Kidney (tissue), 14 donors: Measurements from ENCODE around the gene HSD17B8. TPM values are rescaled to one million over a fixed set of nuclear protein-coding genes. Genes with fewer than 3 reads are reported as not detected.

Source experiments
- DNase-seq, 5 donors: peaks; one replicate each; pipeline ENCODE4 v3.0.0-alpha.2; 2013 to 2020
- FAIRE-seq: peaks from 2 replicates; lab custom pipeline; 2012; peaks lifted over from hg19 to GRCh38; lab: Jason Lieb, UNC
- H3K27ac ChIP-seq, 2 donors: one replicate each; pipeline ENCODE4 v1.7.0; 2013; ENCODE audit warnings: low read depth in 2 of 2, low read length in 2 of 2, inconsistent platforms in 1 of 2
- H3K27me3 ChIP-seq: one replicate; pipeline ENCODE4 v1.7.1; 2013; ENCODE audit warnings: low read length, inconsistent platforms; ENCODE audit not compliant: control insufficient read depth, insufficient read depth
- H3K36me3 ChIP-seq, 3 donors: one replicate each; pipeline versions ENCODE4 v1.7.0 to v1.7.1; 2013; ENCODE audit warnings: low read length in 3 of 3, control low read depth in 1 of 3, inconsistent platforms in 1 of 3; ENCODE audit not compliant: insufficient read depth in 3 of 3, control insufficient read depth in 2 of 3
- H3K4me1 ChIP-seq, 3 donors: one replicate each; pipeline versions ENCODE4 v1.7.0 to v1.7.1; 2013; ENCODE audit warnings: low read length in 3 of 3, inconsistent platforms in 1 of 3, low read depth in 1 of 3; ENCODE audit not compliant: control insufficient read depth in 2 of 3, insufficient read depth in 2 of 3
- H3K4me3 ChIP-seq, 3 donors: one replicate each; pipeline versions ENCODE4 v1.7.0 to v1.8.1; 2013; ENCODE audit warnings: low read length in 3 of 3, control low read depth in 1 of 3, inconsistent platforms in 1 of 3
- H3K9ac ChIP-seq, 3 donors: one replicate each; pipeline versions ENCODE4 v1.7.0 to v1.7.1; 2013; ENCODE audit warnings: low read length in 3 of 3, control low read depth in 1 of 3, inconsistent platforms in 1 of 3
- H3K9me3 ChIP-seq, 3 donors: one replicate each; pipeline versions ENCODE4 v1.7.0 to v1.7.1; 2013; ENCODE audit warnings: low read length in 3 of 3, control low read depth in 1 of 3, inconsistent platforms in 1 of 3; ENCODE audit not compliant: control insufficient read depth in 2 of 3, insufficient read depth in 1 of 3
- intact Hi-C: fragments of 100-400 bp; cut with DNase I; formaldehyde crosslinking; loops from one replicate; pipeline ENCODE4 v1.11.1; 2022
- polyA plus RNA-seq: library from polyadenylated mRNA; stranded (reverse); fragments of 350-450 nt; fragmentation: Illumina TruSeq; extraction: RNeasy Lipid Tissue Mini Kit (QIAGEN cat#74804); gene quantifications from one replicate; pipeline ENCODE4 v1.2.3, GENCODE V29; 2014; ENCODE audit warnings: low read depth, low replicate concordance; ENCODE audit not compliant: insufficient read depth
- total RNA-seq: library from RNA; stranded (reverse); fragmentation: NEBNext Ultra II Directional; extraction: Animal tissue kit (Norgen Biotek cat#: 25700); gene quantifications from one replicate; pipeline ENCODE4 v1.2.1, GENCODE V29; 2021
- TF ChIP-seq, protein P1 (sequence below): IDR thresholded peaks from 3 replicates; pipeline ENCODE4 v1.5.1; 2012; ENCODE audit warnings: mild to moderate bottlenecking, moderate library complexity, borderline replicate concordance; ENCODE audit not compliant: insufficient read depth; ENCODE audit errors: extremely low read depth
- donor health status: control.
- donor health status: control.
- donor health status: control.
- donor health status: control.
- donor health status: control.
- donor health status: DM: yes; HTN: yes; CAD: no.
- donor health status: Normal renal cell carcinoma (clear cell type).

HSD17B8 gene
- total and polyA plus RNA-seq, 2 donors from 2014 or later: 26.6 to 83.0 TPM

- Histone ChIP-seq H3K27me3 (peaks cover 4% of the 10 kb centered on the region), H3K9me3 (no peaks in the 10 kb centered on the region), H3K9ac (no peak overlapping the region), H3K4me1 (peaks cover 0 to 8% (median 4%) of the 10 kb centered on the region in 3 donors), H3K27ac (no peak overlapping the region), H3K4me3 (peak overlapping the region in 1 of 3 donors; percentile 42), H3K36me3 (peaks cover 9 to 20% (median 17%) of the 10 kb centered on the region in 3 donors)
- DNase-seq (peak in 3 of 5 donors; percentile 56 to 82 (median 68)), FAIRE-seq (no peak)
- TF ChIP-seq, protein P1, sequence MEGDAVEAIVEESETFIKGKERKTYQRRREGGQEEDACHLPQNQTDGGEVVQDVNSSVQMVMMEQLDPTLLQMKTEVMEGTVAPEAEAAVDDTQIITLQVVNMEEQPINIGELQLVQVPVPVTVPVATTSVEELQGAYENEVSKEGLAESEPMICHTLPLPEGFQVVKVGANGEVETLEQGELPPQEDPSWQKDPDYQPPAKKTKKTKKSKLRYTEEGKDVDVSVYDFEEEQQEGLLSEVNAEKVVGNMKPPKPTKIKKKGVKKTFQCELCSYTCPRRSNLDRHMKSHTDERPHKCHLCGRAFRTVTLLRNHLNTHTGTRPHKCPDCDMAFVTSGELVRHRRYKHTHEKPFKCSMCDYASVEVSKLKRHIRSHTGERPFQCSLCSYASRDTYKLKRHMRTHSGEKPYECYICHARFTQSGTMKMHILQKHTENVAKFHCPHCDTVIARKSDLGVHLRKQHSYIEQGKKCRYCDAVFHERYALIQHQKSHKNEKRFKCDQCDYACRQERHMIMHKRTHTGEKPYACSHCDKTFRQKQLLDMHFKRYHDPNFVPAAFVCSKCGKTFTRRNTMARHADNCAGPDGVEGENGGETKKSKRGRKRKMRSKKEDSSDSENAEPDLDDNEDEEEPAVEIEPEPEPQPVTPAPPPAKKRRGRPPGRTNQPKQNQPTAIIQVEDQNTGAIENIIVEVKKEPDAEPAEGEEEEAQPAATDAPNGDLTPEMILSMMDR: no peak
- intact Hi-C loops: no loop called here
Measured at GRCh38 chr6:33192671-33193602, 11.5 kb upstream of the HSD17B8 start.

GRCh38 chr6:33193619-33194018 is 10.8 kb upstream of the HSD17B8 start:
- H3K27me3 ChIP-seq: peaks cover 4% of the 10 kb centered on the region
- H3K36me3 ChIP-seq: peaks cover 9 to 20% (median 17%) of the 10 kb centered on the region in 3 donors
- intact Hi-C loops: no loop called here
- no peak for FAIRE-seq
- peaks cover 0 to 8% (median 4%) of the 10 kb centered on the region in 3 donors for H3K4me1 ChIP-seq
- H3K9me3 ChIP-seq: no peaks in the 10 kb centered on the region
- no peak overlapping the region for H3K9ac ChIP-seq
- no peak overlapping the region for H3K27ac ChIP-seq
- TF ChIP-seq, protein P1: no peak
- H3K4me3 ChIP-seq: no peak overlapping the region
- peak in 1 of 5 donors; percentile 70 for DNase-seq

DNA sequence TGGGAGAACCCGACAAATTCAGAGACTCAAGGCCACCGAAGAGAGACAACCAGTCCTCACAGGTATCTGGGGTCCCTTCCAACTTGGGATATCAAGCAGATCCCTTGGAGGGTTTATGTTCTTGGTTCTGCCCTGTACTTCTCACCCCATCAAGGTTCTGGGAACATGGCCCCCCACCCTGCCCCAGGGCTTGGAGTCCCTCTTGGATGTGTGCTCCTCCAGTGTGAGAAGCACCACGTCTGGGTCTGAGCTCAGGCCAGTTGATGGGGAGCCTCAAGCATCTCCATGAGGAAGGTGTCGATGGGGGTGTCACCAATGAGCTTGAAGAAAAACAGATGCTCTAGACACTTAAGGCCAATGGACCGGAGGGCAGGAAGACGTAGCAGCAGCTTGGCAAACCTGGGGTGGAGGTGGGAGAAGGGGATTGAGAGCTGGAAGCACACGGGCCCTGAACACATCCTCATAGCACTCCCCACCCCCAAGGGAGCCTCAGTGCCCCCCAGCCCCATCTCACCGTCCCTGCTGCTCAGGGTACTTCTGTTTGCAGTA is 9.9 kb upstream of the HSD17B8 start:
- intact Hi-C loops: no loop called here
- Histone ChIP-seq H3K27me3 (peaks cover 4% of the 10 kb centered on the region), H3K9ac (no peak overlapping the region), H3K27ac (no peak overlapping the region), H3K4me3 (no peak overlapping the region), H3K4me1 (peaks cover 0 to 11% (median 7%) of the 10 kb centered on the region in 3 donors), H3K36me3 (peaks cover 9 to 20% (median 17%) of the 10 kb centered on the region in 3 donors), H3K9me3 (no peaks in the 10 kb centered on the region)
- DNase-seq (peak in 1 of 5 donors; percentile 55), FAIRE-seq (no peak)
- TF ChIP-seq, protein P1: no peak
